ENCODE data around the gene BABAM2.

DNA sequence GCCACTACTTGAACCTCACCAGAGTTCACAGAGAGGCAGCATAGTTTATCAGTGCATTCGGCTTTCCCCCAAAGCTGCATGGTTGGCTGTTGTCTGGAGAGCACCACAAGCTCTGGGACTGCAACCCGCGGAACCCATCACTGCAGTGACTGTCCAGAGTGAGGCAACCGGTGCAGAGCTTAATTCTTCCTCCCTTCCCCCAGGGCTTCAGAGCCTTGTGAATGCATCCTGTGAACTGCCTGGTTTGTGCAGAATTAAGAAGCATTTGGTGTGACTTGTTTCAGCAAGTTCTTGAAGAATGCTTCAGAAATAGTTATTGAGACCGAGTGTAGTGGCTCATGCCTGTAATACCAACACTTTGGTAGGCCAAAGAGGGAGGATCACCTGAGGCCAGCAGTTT is 402.9 kb downstream of the BABAM2 start:
- TF ChIP-seq, protein P1, sequence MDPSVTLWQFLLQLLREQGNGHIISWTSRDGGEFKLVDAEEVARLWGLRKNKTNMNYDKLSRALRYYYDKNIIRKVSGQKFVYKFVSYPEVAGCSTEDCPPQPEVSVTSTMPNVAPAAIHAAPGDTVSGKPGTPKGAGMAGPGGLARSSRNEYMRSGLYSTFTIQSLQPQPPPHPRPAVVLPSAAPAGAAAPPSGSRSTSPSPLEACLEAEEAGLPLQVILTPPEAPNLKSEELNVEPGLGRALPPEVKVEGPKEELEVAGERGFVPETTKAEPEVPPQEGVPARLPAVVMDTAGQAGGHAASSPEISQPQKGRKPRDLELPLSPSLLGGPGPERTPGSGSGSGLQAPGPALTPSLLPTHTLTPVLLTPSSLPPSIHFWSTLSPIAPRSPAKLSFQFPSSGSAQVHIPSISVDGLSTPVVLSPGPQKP (IDR thresholded peaks at IDR 0.05; ENCODE audit: borderline replicate concordance, low read depth, low read length): no peak
- no peak for TF ChIP-seq MAZ (IDR thresholded peaks at IDR 0.05; ENCODE audit: borderline replicate concordance, low read depth, low read length)
- no peak for TF ChIP-seq POLR2A (IDR thresholded peaks at IDR 0.05; ENCODE audit: low read depth, low read length)
- no peak for TF ChIP-seq CTCF (conservative IDR thresholded peaks at IDR 0.05; ENCODE audit: low read depth, low read length)
- no peak for TF ChIP-seq CHD1 (IDR thresholded peaks at IDR 0.05; ENCODE audit: low read depth, low read length)
- no peak for TF ChIP-seq RAD21 (IDR thresholded peaks at IDR 0.05; ENCODE audit: low read length)
